ENCODE measurements around the gene EXOC3L2. TPM values are rescaled to one million over a fixed set of nuclear protein-coding genes. Genes with fewer than 3 reads are reported as not detected.
"Not testable (repeated sequence)": the region's sequence is repeated elsewhere in the genome, so short reads cannot be mapped to it uniquely, and the experiment has no call there.

The EXOC3L2 gene
- total and polyA plus RNA-seq, 4 donors, result 0.19 to 2.9 (median 0.95) TPM

DNA sequence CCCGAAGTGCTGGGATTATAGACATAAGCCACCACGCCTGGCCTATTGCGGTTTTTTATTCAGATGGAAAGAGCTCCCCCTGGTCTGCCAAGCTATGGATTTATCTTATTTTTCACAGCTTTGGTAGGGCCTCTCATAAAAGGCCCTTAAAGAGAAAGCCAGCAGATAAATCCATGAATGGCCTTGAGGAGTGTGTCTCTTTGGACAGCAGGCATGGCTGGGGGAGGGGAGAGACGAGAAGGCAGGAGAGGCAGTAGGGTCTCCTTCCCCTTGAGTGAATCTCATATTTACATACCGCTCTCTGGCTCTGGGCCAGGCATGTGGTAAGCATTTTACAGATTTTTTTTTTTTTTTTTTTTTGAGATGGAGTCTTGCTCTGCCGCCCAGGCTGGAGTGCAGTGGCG is 31.1 kb upstream of the EXOC3L2 start:
- Histone ChIP-seq H3K9me3 (ENCODE audit: control insufficient read depth, insufficient read depth, low read length) (no peaks in the 10 kb centered on the region), H3K4me1 (ENCODE audit: control insufficient read depth, insufficient read depth, low read length) (peaks cover 5% of the 10 kb centered on the region), H3K4me3 (ENCODE audit: low read depth, low read length) (no peak overlapping the region), H3K27ac (ENCODE audit: low read depth, low read length) (no peak overlapping the region), H3K36me3 (ENCODE audit: control insufficient read depth, insufficient read depth, low read length) (peaks cover 80% of the 10 kb centered on the region), H3K27me3 (ENCODE audit: control insufficient read depth, insufficient read depth, low read length) (no peaks in the 10 kb centered on the region)
- no CpG with 5 or more reads among the region's 7 CpGs for WGBS (ENCODE audit: insufficient coverage)
- DNase-seq (ENCODE audit: low read depth in 4 of 6, low spot score in 6 of 6), result peak in 2 of 6 donors; percentile 50 to 68

DNA sequence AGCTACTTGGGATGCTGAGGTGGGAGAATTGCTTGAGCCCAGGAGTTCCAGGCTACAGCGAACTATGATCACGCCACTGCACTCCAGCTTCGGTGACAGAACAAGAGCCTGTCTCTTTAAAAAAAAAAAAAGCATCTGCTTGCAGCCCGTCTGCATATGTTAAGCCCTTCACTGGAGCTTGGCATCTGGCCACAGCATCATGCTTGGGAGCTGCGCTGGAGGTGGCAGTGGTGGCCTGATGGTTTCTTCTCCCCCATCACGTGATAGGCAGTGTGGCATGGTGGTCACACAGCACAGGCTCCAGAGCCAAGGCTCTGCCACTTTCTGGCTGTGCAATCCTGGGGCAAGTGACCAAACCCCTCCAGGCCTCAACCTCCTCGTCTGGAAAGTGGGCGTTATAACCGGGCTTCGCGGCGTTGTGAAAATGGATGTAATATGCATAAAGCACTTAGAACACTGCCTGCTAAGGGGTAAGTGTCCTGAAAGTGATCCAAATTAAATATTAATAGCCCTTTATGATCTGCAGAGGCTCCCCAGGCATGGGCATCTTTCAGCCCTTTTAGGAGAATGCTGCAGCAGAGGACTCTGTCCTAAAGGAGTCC is 30.3 kb upstream of the EXOC3L2 start:
- no peak overlapping the region for H3K4me3 ChIP-seq (ENCODE audit: low read depth, low read length)
- H3K36me3 ChIP-seq (ENCODE audit: control insufficient read depth, insufficient read depth, low read length), result peaks cover 76% of the 10 kb centered on the region
- H3K27ac ChIP-seq (ENCODE audit: low read depth, low read length), result no peak overlapping the region
- WGBS (ENCODE audit: insufficient coverage), result 27% methylated on average over 6 of the region's 12 CpGs
- DNase-seq (ENCODE audit: low read depth in 4 of 6, low spot score in 6 of 6), result peak in 2 of 6 donors; percentile 75 to 76
- H3K9me3 ChIP-seq (ENCODE audit: control insufficient read depth, insufficient read depth, low read length), result no peaks in the 10 kb centered on the region
- H3K27me3 ChIP-seq (ENCODE audit: control insufficient read depth, insufficient read depth, low read length), result no peaks in the 10 kb centered on the region
- peaks cover 5% of the 10 kb centered on the region for H3K4me1 ChIP-seq (ENCODE audit: control insufficient read depth, insufficient read depth, low read length)

DNA sequence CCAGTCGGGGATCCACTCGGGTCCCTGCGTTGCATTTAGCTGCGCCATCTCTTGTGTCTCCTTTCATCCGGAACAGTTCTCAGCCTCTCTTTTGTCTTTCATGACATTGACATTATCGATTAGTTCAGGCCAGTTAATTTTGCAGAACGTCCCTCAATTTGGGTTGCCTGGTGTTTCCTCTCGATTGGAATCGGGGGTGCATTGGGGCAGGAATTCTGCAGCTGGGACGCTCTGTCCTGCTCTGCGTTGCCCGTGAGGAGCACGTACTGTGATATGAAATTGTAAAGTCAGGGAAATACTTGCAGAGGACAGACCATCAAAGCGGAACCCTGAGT is 28.3 kb upstream of the EXOC3L2 start:
- Histone ChIP-seq H3K27me3 (ENCODE audit: control insufficient read depth, insufficient read depth, low read length) (no peaks in the 10 kb centered on the region), H3K9me3 (ENCODE audit: control insufficient read depth, insufficient read depth, low read length) (no peaks in the 10 kb centered on the region), H3K4me3 (ENCODE audit: low read depth, low read length) (no peak overlapping the region), H3K27ac (ENCODE audit: low read depth, low read length) (no peak overlapping the region), H3K36me3 (ENCODE audit: control insufficient read depth, insufficient read depth, low read length) (peaks cover 75% of the 10 kb centered on the region), H3K4me1 (ENCODE audit: control insufficient read depth, insufficient read depth, low read length) (peaks cover 5% of the 10 kb centered on the region)
- WGBS (ENCODE audit: insufficient coverage), result 65% methylated on average over 14 of the region's 14 CpGs
- DNase-seq (ENCODE audit: low read depth in 4 of 6, low spot score in 6 of 6), result peak in 1 of 6 donors; percentile 22

DNA sequence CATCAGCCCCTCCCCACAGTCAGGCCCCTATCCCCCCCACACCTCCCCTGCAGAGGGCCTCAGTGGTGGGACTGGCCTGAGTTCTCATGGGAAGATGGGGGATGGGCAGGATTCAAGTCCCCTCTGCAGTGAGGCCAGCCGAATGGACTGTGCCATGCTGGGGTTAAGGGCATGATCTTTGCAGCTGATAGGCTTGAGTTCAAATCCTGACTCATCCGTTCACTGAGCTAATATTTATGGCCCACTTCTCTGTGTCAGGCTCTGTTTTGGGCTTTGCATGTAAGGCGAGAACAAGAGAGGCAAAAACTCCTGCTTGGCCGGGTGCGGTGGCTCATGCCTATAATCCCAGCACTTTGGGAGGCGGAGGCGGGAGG is 26.5 kb upstream of the EXOC3L2 start:
- Histone ChIP-seq H3K9me3 (ENCODE audit: control insufficient read depth, insufficient read depth, low read length) (no peaks in the 10 kb centered on the region), H3K36me3 (ENCODE audit: control insufficient read depth, insufficient read depth, low read length) (peaks cover 72% of the 10 kb centered on the region), H3K4me3 (ENCODE audit: low read depth, low read length) (no peak overlapping the region), H3K27ac (ENCODE audit: low read depth, low read length) (no peak overlapping the region), H3K4me1 (ENCODE audit: control insufficient read depth, insufficient read depth, low read length) (peaks cover 5% of the 10 kb centered on the region), H3K27me3 (ENCODE audit: control insufficient read depth, insufficient read depth, low read length) (no peaks in the 10 kb centered on the region)
- 72% methylated on average over 7 of the region's 7 CpGs for WGBS (ENCODE audit: insufficient coverage)
- DNase-seq (ENCODE audit: low read depth in 4 of 6, low spot score in 6 of 6), result no peak

DNA sequence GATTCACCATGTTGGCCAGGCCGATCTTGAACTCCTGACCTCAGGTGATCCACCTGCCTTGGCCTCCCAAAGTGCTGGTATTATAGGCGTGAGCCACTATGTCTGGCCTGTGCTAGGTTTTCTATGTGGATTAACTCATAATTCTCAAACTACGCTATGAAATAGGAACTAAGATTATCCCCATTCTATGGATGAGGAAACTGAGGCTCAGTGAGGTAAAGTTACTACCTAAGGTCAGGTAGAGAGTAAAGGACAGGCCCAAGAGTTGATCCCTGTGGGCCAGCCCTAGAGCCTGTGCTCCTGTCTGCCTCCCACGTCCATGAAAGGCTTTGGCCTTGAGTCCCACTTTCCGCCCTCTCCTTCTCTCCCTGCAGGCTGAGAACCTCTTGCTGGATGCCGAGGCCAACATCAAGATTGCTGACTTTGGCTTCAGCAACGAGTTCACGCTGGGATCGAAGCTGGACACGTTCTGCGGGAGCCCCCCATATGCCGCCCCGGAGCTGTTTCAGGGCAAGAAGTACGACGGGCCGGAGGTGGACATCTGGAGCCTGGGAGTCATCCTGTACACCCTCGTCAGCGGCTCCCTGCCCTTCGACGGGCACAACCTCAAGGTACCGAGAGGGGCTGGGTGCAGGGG is 26.0 kb upstream of the EXOC3L2 start:
- peak in 1 of 6 donors; percentile 62 for DNase-seq (ENCODE audit: low read depth in 4 of 6, low spot score in 6 of 6)
- no peak overlapping the region for H3K27ac ChIP-seq (ENCODE audit: low read depth, low read length)
- H3K36me3 ChIP-seq (ENCODE audit: control insufficient read depth, insufficient read depth, low read length), result peaks cover 71% of the 10 kb centered on the region
- 78% methylated on average over 14 of the region's 21 CpGs for WGBS (ENCODE audit: insufficient coverage)
- H3K4me3 ChIP-seq (ENCODE audit: low read depth, low read length), result no peak overlapping the region
- H3K9me3 ChIP-seq (ENCODE audit: control insufficient read depth, insufficient read depth, low read length), result no peaks in the 10 kb centered on the region
- H3K4me1 ChIP-seq (ENCODE audit: control insufficient read depth, insufficient read depth, low read length), result peaks cover 5% of the 10 kb centered on the region
- no peaks in the 10 kb centered on the region for H3K27me3 ChIP-seq (ENCODE audit: control insufficient read depth, insufficient read depth, low read length)

DNA sequence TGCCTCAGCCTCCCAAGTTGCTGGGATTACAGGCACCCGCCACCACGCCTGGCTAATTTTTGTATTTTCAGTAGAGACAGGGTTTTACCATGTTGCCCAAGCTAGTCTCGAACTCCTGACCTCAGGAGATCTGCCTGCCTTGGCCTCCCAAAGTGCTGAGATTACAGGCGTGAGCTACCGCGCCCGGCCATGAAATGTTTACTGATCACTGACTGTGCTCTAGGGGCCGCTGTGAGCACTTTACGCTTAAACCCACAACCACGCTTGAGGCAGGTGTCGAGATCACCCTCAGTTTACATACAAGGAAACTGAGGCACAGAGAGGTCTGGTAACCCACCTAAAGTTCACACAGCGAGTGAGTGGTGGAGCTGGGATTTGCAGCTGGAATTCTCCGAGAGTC is 24.7 kb upstream of the EXOC3L2 start:
- not testable (repeated sequence) for H3K9me3 ChIP-seq (ENCODE audit: control insufficient read depth, insufficient read depth, low read length); H3K4me3 ChIP-seq (ENCODE audit: low read depth, low read length); DNase-seq (ENCODE audit: low read depth in 4 of 6, low spot score in 6 of 6); H3K27me3 ChIP-seq (ENCODE audit: control insufficient read depth, insufficient read depth, low read length); H3K27ac ChIP-seq (ENCODE audit: low read depth, low read length); H3K4me1 ChIP-seq (ENCODE audit: control insufficient read depth, insufficient read depth, low read length)
- WGBS (ENCODE audit: insufficient coverage), result 85% methylated on average over 13 of the region's 13 CpGs
- H3K36me3 ChIP-seq (ENCODE audit: control insufficient read depth, insufficient read depth, low read length), result peaks cover 75% of the 10 kb centered on the region

DNA sequence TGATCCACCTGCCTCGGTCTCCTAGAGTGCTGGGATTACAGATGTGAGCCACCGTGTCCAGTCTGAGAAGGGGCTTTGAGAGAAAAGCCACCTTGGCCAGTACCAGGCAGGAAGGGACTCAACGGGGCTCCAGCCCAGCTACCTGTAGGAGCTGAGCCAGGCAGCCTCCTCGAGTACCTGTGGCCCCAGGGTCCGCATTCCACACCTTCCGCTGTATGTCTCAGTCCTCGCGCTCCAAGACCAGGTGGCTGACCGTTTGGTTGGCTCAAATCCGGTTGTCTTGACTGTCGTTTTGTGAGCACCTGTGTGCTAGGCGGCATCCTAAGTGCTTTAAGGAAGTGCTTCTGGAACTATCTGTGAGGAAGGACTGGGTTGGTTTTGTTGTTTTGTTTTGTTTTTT is 22.1 kb upstream of the EXOC3L2 start:
- Histone ChIP-seq H3K27ac (ENCODE audit: low read depth, low read length) (no peak overlapping the region), H3K9me3 (ENCODE audit: control insufficient read depth, insufficient read depth, low read length) (no peaks in the 10 kb centered on the region), H3K4me1 (ENCODE audit: control insufficient read depth, insufficient read depth, low read length) (no peaks in the 10 kb centered on the region), H3K4me3 (ENCODE audit: low read depth, low read length) (no peak overlapping the region), H3K27me3 (ENCODE audit: control insufficient read depth, insufficient read depth, low read length) (no peaks in the 10 kb centered on the region), H3K36me3 (ENCODE audit: control insufficient read depth, insufficient read depth, low read length) (peaks cover 85% of the 10 kb centered on the region)
- 94% methylated on average over 12 of the region's 12 CpGs for WGBS (ENCODE audit: insufficient coverage)
- no peak for DNase-seq (ENCODE audit: low read depth in 4 of 6, low spot score in 6 of 6)

DNA sequence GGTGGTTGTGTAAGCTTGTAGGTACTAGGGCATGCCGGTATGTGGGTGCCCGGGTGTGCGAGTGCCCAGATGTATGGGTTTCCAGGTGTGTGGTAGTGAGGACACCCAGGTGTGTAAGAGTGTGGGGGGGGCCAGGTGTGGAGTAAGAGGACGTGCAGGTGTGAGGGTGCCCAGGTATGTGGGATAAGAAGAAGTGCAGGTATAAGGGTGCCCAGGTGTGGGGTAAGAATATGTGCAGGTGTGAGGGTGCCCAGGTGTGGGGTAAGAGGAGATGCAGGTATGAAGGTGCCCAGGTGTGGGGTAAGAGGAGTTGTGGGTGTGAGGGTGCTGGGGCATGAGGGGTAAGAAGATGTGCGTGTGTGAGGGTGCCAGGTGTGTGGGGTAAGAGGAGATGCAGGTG is 20.2 kb upstream of the EXOC3L2 start:
- H3K36me3 ChIP-seq (ENCODE audit: control insufficient read depth, insufficient read depth, low read length), result peaks cover 76% of the 10 kb centered on the region
- H3K4me3 ChIP-seq (ENCODE audit: low read depth, low read length), result no peak overlapping the region
- H3K4me1 ChIP-seq (ENCODE audit: control insufficient read depth, insufficient read depth, low read length), result no peaks in the 10 kb centered on the region
- no peaks in the 10 kb centered on the region for H3K9me3 ChIP-seq (ENCODE audit: control insufficient read depth, insufficient read depth, low read length)
- 97% methylated on average over 5 of the region's 5 CpGs for WGBS (ENCODE audit: insufficient coverage)
- no peaks in the 10 kb centered on the region for H3K27me3 ChIP-seq (ENCODE audit: control insufficient read depth, insufficient read depth, low read length)
- no peak for DNase-seq (ENCODE audit: low read depth in 4 of 6, low spot score in 6 of 6)
- H3K27ac ChIP-seq (ENCODE audit: low read depth, low read length), result no peak overlapping the region

DNA sequence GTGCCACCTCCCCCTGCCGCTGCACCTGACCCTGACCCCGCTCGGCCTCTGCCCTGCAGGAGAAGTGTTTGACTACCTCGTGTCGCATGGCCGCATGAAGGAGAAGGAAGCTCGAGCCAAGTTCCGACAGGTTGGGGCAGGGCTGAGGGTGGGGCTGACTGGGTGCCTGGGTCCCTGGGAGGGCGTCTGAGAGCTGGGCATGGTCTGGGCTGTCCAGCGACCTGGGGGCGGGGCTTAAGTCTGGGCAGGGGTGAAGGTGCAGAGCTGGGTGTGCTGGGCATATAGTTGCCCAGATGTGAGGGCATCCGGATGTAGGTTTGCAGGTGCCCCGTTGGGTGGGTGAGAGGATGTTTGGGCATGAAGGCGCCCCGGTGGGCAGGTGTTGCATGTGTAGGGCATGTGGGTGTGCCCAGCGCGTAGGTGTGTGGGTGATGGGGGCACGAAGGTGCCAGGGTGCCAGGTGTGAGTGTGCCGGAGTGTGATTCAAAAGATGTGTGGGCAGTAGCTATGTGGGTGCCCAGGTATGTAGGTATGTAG is 19.6 kb upstream of the EXOC3L2 start:
- Histone ChIP-seq H3K36me3 (ENCODE audit: control insufficient read depth, insufficient read depth, low read length) (peaks cover 73% of the 10 kb centered on the region), H3K4me3 (ENCODE audit: low read depth, low read length) (no peak overlapping the region), H3K27ac (ENCODE audit: low read depth, low read length) (no peak overlapping the region), H3K9me3 (ENCODE audit: control insufficient read depth, insufficient read depth, low read length) (no peaks in the 10 kb centered on the region), H3K4me1 (ENCODE audit: control insufficient read depth, insufficient read depth, low read length) (no peaks in the 10 kb centered on the region), H3K27me3 (ENCODE audit: control insufficient read depth, insufficient read depth, low read length) (no peaks in the 10 kb centered on the region)
- 94% methylated on average over 18 of the region's 19 CpGs for WGBS (ENCODE audit: insufficient coverage)
- DNase-seq (ENCODE audit: low read depth in 4 of 6, low spot score in 6 of 6), result no peak

DNA sequence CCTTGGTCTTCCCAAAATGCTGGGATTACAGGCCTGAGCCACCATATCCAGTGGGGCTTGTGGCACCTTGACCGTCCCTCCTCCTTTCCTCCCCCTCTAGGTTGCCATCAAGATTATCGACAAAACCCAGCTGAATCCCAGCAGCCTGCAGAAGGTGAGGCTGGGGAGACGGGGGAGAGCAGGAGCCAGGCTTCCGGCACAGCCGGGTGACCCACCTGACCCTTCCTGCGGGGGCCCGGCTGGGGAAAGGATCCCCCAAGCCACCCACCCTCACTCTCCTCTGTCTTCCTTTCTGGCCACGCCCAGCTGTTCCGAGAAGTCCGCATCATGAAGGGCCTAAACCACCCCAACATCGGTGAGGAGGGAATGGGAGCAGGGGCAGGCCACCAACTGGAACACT is 17.8 kb upstream of the EXOC3L2 start:
- no peak for DNase-seq (ENCODE audit: low read depth in 4 of 6, low spot score in 6 of 6)
- Histone ChIP-seq H3K9me3 (ENCODE audit: control insufficient read depth, insufficient read depth, low read length) (no peaks in the 10 kb centered on the region), H3K27me3 (ENCODE audit: control insufficient read depth, insufficient read depth, low read length) (no peaks in the 10 kb centered on the region), H3K4me1 (ENCODE audit: control insufficient read depth, insufficient read depth, low read length) (no peaks in the 10 kb centered on the region), H3K4me3 (ENCODE audit: low read depth, low read length) (no peak overlapping the region), H3K27ac (ENCODE audit: low read depth, low read length) (no peak overlapping the region), H3K36me3 (ENCODE audit: control insufficient read depth, insufficient read depth, low read length) (peaks cover 67% of the 10 kb centered on the region)
- WGBS (ENCODE audit: insufficient coverage), result 89% methylated on average over 5 of the region's 11 CpGs
